IMR-90 (cell line): ENCODE measurements around the gene CDKAL1. TPM values are rescaled to one million over a fixed set of nuclear protein-coding genes. Genes with fewer than 3 reads are reported as not detected.

Experiments used
- ATAC-seq: fragments of 200-7000 bp; cut with Tn5 transposase; 2 replicates; pipeline ENCODE4 v1.9.1; 2020; ENCODE audit warnings: low read depth, mild to moderate bottlenecking, moderate library complexity
- BruUV-seq: library from RNA; stranded (reverse); fragments of 400-500 nt; replicated peaks from 2 replicates; lab custom pipeline; 2021; lab: Mats Ljungman, UMichigan
- CTCF ChIA-PET: fragments of 300-600 bp; formaldehyde crosslinking; extraction: SDS; loops from one replicate; lab custom pipeline; 2021; ENCODE audit warnings: antibody characterized with exemption; lab: Yijun Ruan, JAX
- POLR2A ChIA-PET: fragments of 300-600 bp; sonication (Branson Sonifier 250); formaldehyde crosslinking; loops from one replicate; lab custom pipeline; 2022; ENCODE audit warnings: antibody characterized with exemption; ENCODE audit not compliant: unreplicated experiment; lab: Charles Lee
- DNase-seq: peaks from one replicate; pipeline ENCODE4 v3.0.0; 2013
- H2AFZ ChIP-seq: replicated peaks from 2 replicates; pipeline ENCODE3; 2013; ENCODE audit warnings: low read length, mild to moderate bottlenecking; ENCODE audit not compliant: poor library complexity
- H2AK5ac ChIP-seq: 2 replicates; pipeline ENCODE4 v1.6.1; 2013; ENCODE audit warnings: low read depth, low read length, inconsistent platforms
- H2AK9ac ChIP-seq: replicated peaks from 2 replicates; pipeline ENCODE3; 2013; ENCODE audit warnings: mild to moderate bottlenecking, low read depth, low read length, moderate library complexity; ENCODE audit not compliant: poor library complexity
- H2BK120ac ChIP-seq: 2 replicates; pipeline ENCODE4 v1.6.1; 2013; ENCODE audit warnings: low read depth, low read length, inconsistent platforms
- H2BK15ac ChIP-seq: 3 replicates; pipeline ENCODE4 v1.6.1; 2013; ENCODE audit warnings: low read depth, low read length, inconsistent platforms
- H2BK20ac ChIP-seq: 2 replicates; pipeline ENCODE4 v1.6.1; 2013; ENCODE audit warnings: low read depth, mild to moderate bottlenecking, inconsistent platforms, low read length, moderate library complexity
- H2BK5ac ChIP-seq: 2 replicates; pipeline ENCODE4 v1.6.1; 2013; ENCODE audit warnings: mild to moderate bottlenecking, low read depth, low read length, inconsistent platforms; ENCODE audit not compliant: poor library complexity, severe bottlenecking
- H3K14ac ChIP-seq: replicated peaks from 2 replicates; pipeline ENCODE4 v1.6.1; 2013; ENCODE audit warnings: low read depth, low read length, inconsistent platforms
- H3K18ac ChIP-seq: 2 replicates; pipeline ENCODE4 v1.6.1; 2013; ENCODE audit warnings: low read depth, low read length, control low read depth
- H3K23ac ChIP-seq: 2 replicates; pipeline ENCODE4 v1.6.1; 2013; ENCODE audit warnings: low read depth, low read length, inconsistent platforms
- H3K27ac ChIP-seq: 2 replicates; pipeline ENCODE4 v1.5.1; 2013; ENCODE audit warnings: mild to moderate bottlenecking, control low read depth, low read length; ENCODE audit not compliant: insufficient read depth
- H3K27me3 ChIP-seq: 2 replicates; pipeline ENCODE4 v1.6.1; 2013; ENCODE audit warnings: low read length; ENCODE audit not compliant: control insufficient read depth, insufficient read depth
- H3K36me3 ChIP-seq: 2 replicates; pipeline ENCODE4 v1.6.1; 2013; ENCODE audit warnings: low read length, mixed read lengths; ENCODE audit not compliant: control insufficient read depth, insufficient read depth
- H3K4ac ChIP-seq: 2 replicates; pipeline ENCODE4 v1.6.1; 2013; ENCODE audit warnings: low read depth, low read length, inconsistent platforms
- H3K4me1 ChIP-seq: 2 replicates; pipeline ENCODE4 v1.6.1; 2013; ENCODE audit warnings: low read length, mixed read lengths; ENCODE audit not compliant: control insufficient read depth, insufficient read depth
- H3K4me2 ChIP-seq: 2 replicates; pipeline ENCODE4 v1.6.1; 2013; ENCODE audit warnings: low read depth, mild to moderate bottlenecking, control low read depth, low read length, moderate library complexity
- H3K4me3 ChIP-seq: 2 replicates; pipeline ENCODE4 v1.5.1; 2013; ENCODE audit warnings: low read depth, mild to moderate bottlenecking, control low read depth, low read length, moderate library complexity; ENCODE audit not compliant: insufficient read depth
- H3K56ac ChIP-seq: 2 replicates; pipeline ENCODE4 v1.6.1; 2013; ENCODE audit warnings: low read length, inconsistent platforms; ENCODE audit not compliant: insufficient read depth; ENCODE audit errors: extremely low read depth
- H3K79me1 ChIP-seq, 2 experiments: 2 replicates each; pipeline ENCODE4 v1.6.1; 2013; ENCODE audit warnings: low read length in 2 of 2, inconsistent platforms in 1 of 2, low read depth in 1 of 2
- H3K9ac ChIP-seq: 2 replicates; pipeline ENCODE4 v1.6.1; 2013; ENCODE audit warnings: low read depth, low read length, control low read depth
- H3K9me1 ChIP-seq: 2 replicates; pipeline ENCODE4 v1.6.1; 2013; ENCODE audit warnings: low read length, inconsistent platforms; ENCODE audit not compliant: insufficient read depth
- H3K9me3 ChIP-seq: 2 replicates; pipeline ENCODE4 v1.6.1; 2013; ENCODE audit warnings: low read length; ENCODE audit not compliant: control insufficient read depth, insufficient read depth
- H4K20me1 ChIP-seq: 2 replicates; pipeline ENCODE4 v1.6.1; 2013; ENCODE audit warnings: low read length, inconsistent platforms; ENCODE audit not compliant: insufficient read depth
- H4K5ac ChIP-seq: 2 replicates; pipeline ENCODE4 v1.6.1; 2013; ENCODE audit warnings: mild to moderate bottlenecking, low read depth, low read length, control low read depth
- H4K8ac ChIP-seq, 2 experiments: 2 replicates each; pipeline ENCODE4 v1.6.1; 2013; ENCODE audit warnings: low read depth in 2 of 2, low read length in 2 of 2, control low read depth in 1 of 2, inconsistent platforms in 1 of 2
- H4K91ac ChIP-seq: 2 replicates; pipeline ENCODE4 v1.6.1; 2013; ENCODE audit warnings: low read depth, low read length, inconsistent platforms; ENCODE audit not compliant: insufficient read depth
- BHLHE40 ChIP-seq: fragments of 150-350 bp; IDR thresholded peaks from 2 replicates; pipeline ENCODE4 v1.6.1; 2016; ENCODE audit warnings: mild to moderate bottlenecking, low read depth, low read length
- CEBPB ChIP-seq: IDR thresholded peaks from 2 replicates; pipeline ENCODE4 v1.6.1; 2012; ENCODE audit warnings: low read depth, low read length, improper control_type of control experiment
- CHD1 ChIP-seq: IDR thresholded peaks from 2 replicates; pipeline ENCODE4 v1.6.1; 2012; ENCODE audit warnings: low read depth, low read length, improper control_type of control experiment
- FOS ChIP-seq: fragments of 150-350 bp; IDR thresholded peaks from 2 replicates; pipeline ENCODE4 v1.6.1; 2016; ENCODE audit warnings: low read depth, low read length
- MAFK ChIP-seq: IDR thresholded peaks from 2 replicates; pipeline ENCODE4 v1.6.1; 2012; ENCODE audit warnings: low read depth, low read length, improper control_type of control experiment
- MAZ ChIP-seq: IDR thresholded peaks from 2 replicates; pipeline ENCODE4 v1.6.1; 2012; ENCODE audit warnings: low read depth, mild to moderate bottlenecking, low read length, improper control_type of control experiment, moderate library complexity, borderline replicate concordance
- MXI1 ChIP-seq: IDR thresholded peaks from 2 replicates; pipeline ENCODE4 v1.6.1; 2012; ENCODE audit warnings: low read depth, mild to moderate bottlenecking, low read length, moderate library complexity, borderline replicate concordance
- NFE2L2 ChIP-seq: fragments of 150-350 bp; IDR thresholded peaks from 2 replicates; pipeline ENCODE4 v1.6.1; 2016; ENCODE audit warnings: low read depth, mild to moderate bottlenecking, low read length
- POLR2A ChIP-seq: IDR thresholded peaks from 2 replicates; pipeline ENCODE4 v1.6.1; 2012; ENCODE audit warnings: mild to moderate bottlenecking, low read depth, low read length
- RAD21 ChIP-seq: IDR thresholded peaks from 2 replicates; pipeline ENCODE4 v1.6.1; 2012; ENCODE audit warnings: low read length, improper control_type of control experiment
- RCOR1 ChIP-seq: IDR thresholded peaks from 2 replicates; pipeline ENCODE4 v1.6.1; 2012; ENCODE audit warnings: mild to moderate bottlenecking, low read length, improper control_type of control experiment; ENCODE audit not compliant: insufficient replicate concordance
- RFX5 ChIP-seq: IDR thresholded peaks from 2 replicates; pipeline ENCODE4 v1.8.0; 2012; ENCODE audit warnings: low read depth, mild to moderate bottlenecking, low read length, moderate library complexity
- SMC3 ChIP-seq: fragments of 150-350 bp; IDR thresholded peaks from 2 replicates; pipeline ENCODE4 v1.6.1; 2016; ENCODE audit warnings: low read depth, mild to moderate bottlenecking, antibody characterized with exemption, low read length, moderate library complexity
- WGBS, 2 experiments: methylation state at CpG; one replicate each; pipeline versions ENCODE4 v1.1.5 to v1.1.7; 2013; ENCODE audit warnings: missing lambda C conversion rate in 2 of 2; ENCODE audit not compliant: insufficient read length in 1 of 2; ENCODE audit errors: extremely low coverage in 2 of 2; 5-methylcytosine and 5-hydroxymethylcytosine counted together
- dilution Hi-C: fragments of 300-500 bp; cut with HindIII; formaldehyde crosslinking; loops from one replicate; pipeline ENCODE4 v1.14.3; 2018; ENCODE audit warnings: low sequenced_read_pairs; ENCODE audit not compliant: unreplicated experiment
- in situ Hi-C: fragments of 300-500 bp; cut with MboI; formaldehyde crosslinking; loops from 3 replicates; pipeline ENCODE4 v1.14.3; 2019; ENCODE audit warnings: low sequenced_read_pairs, inconsistent platforms, mixed read lengths
- intact Hi-C: fragments of 100-400 bp; cut with micrococcal nuclease; formaldehyde crosslinking; loops from 2 replicates; pipeline ENCODE4 v1.10.0; 2022
- polyA plus RNA-seq, 3 experiments: library from polyadenylated mRNA; depleted of rRNA; stranded (reverse); fragments of >200 nt; gene quantifications; 2 replicates each; pipeline ENCODE4 v1.2.3, GENCODE V29; 2012; ENCODE audit warnings: low replicate concordance in 1 of 3
- total RNA-seq: library from RNA; depleted of rRNA; stranded (reverse); fragments of >200 nt; gene quantifications from 2 replicates; pipeline ENCODE4 v1.2.3, GENCODE V29; 2012
- TF ChIP-seq, protein P1 (sequence below): fragments of 150-350 bp; IDR thresholded peaks from 2 replicates; pipeline ENCODE4 v1.6.1; 2017; ENCODE audit warnings: mild to moderate bottlenecking, antibody characterized with exemption, low read length, low read depth
- TF ChIP-seq, protein P2 (sequence below): conservative IDR thresholded peaks from 2 replicates; pipeline ENCODE4 v1.5.1; 2012; ENCODE audit warnings: mild to moderate bottlenecking, low read depth, low read length, improper control_type of control experiment
- TF ChIP-seq, protein P3 (sequence below): fragments of 150-350 bp; IDR thresholded peaks from 2 replicates; pipeline ENCODE4 v1.6.1; 2016; ENCODE audit warnings: low read depth, mild to moderate bottlenecking, low read length, moderate library complexity, borderline replicate concordance

Gene CDKAL1
- total and polyA plus RNA-seq, 2 of the 4 experiments (the other 2 are of a cell fraction), result 3.7 to 13.1 TPM

DNA sequence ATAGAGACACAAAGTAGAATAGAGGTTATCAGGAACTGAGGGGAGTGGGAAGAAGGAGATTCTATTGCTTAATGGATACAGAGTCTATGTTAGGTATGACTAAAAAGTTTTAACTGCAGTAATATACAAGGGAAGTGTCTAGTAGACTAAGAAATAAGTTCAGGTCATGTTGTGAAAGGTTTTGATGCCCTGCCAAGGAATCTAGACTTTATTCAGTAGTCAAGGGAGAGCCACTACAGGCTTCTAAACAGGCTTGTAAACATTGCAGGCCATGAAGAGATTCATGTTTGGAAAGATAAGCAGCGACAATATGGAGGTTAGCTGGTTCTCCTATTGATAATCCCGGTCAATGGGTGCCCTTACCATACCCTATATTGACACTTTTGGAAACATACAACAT lies 706.5 kb downstream of the CDKAL1 start:
- no peak overlapping the region for H2AK5ac ChIP-seq
- H3K9me3 ChIP-seq, result no peaks in the 10 kb centered on the region
- H2BK15ac ChIP-seq, result no peak overlapping the region
- ChIA-PET CTCF (no interaction called here), POLR2A (no interaction called here)
- dilution Hi-C loops (no loop called here), in situ Hi-C loops (no loop called here), intact Hi-C loops (no loop called here)
- H3K4me3 ChIP-seq, result no peak overlapping the region
- no peak overlapping the region for H2BK20ac ChIP-seq
- no peak overlapping the region for H2AK9ac ChIP-seq
- H2BK120ac ChIP-seq, result no peak overlapping the region
- H3K9me1 ChIP-seq, result no peaks in the 10 kb centered on the region
- H4K91ac ChIP-seq, result no peak overlapping the region
- no peak overlapping the region for H3K18ac ChIP-seq
- no peaks in the 10 kb centered on the region for H3K27me3 ChIP-seq
- H3K4me1 ChIP-seq, result no peaks in the 10 kb centered on the region
- no peaks in the 10 kb centered on the region for H3K79me1 ChIP-seq
- no TSS peak for BruUV-seq
- WGBS, 2 experiments, result no CpG with 5 or more reads among the region's 2 CpGs
- H4K20me1 ChIP-seq, result no peaks in the 10 kb centered on the region
- H2AFZ ChIP-seq, result no peak overlapping the region
- no peak overlapping the region for H4K5ac ChIP-seq
- H3K4me2 ChIP-seq, result no peak overlapping the region
- no peak overlapping the region for H3K56ac ChIP-seq
- no peak overlapping the region for H3K4ac ChIP-seq
- H3K36me3 ChIP-seq, result no peaks in the 10 kb centered on the region
- ATAC-seq (no peak), DNase-seq (peak; percentile 15)
- no peak overlapping the region for H3K9ac ChIP-seq
- no peak overlapping the region for H2BK5ac ChIP-seq
- H3K23ac ChIP-seq, result no peak overlapping the region
- no peak overlapping the region for H3K27ac ChIP-seq
- no peak overlapping the region for H4K8ac ChIP-seq
- H3K14ac ChIP-seq, result no peak overlapping the region
- TF ChIP-seq MAZ, result no peak
- TF ChIP-seq BHLHE40, result no peak
- no peak for TF ChIP-seq POLR2A
- TF ChIP-seq NFE2L2, result no peak
- TF ChIP-seq RAD21, result no peak
- no peak for TF ChIP-seq FOS
- no peak for TF ChIP-seq CEBPB
- TF ChIP-seq RFX5, result no peak
- TF ChIP-seq, protein P1, sequence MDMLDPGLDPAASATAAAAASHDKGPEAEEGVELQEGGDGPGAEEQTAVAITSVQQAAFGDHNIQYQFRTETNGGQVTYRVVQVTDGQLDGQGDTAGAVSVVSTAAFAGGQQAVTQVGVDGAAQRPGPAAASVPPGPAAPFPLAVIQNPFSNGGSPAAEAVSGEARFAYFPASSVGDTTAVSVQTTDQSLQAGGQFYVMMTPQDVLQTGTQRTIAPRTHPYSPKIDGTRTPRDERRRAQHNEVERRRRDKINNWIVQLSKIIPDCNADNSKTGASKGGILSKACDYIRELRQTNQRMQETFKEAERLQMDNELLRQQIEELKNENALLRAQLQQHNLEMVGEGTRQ, result no peak
- TF ChIP-seq SMC3, result no peak
- no peak for TF ChIP-seq RCOR1
- no peak for TF ChIP-seq CHD1
- TF ChIP-seq MAFK, result no peak
- no peak for TF ChIP-seq MXI1
- TF ChIP-seq, protein P2, sequence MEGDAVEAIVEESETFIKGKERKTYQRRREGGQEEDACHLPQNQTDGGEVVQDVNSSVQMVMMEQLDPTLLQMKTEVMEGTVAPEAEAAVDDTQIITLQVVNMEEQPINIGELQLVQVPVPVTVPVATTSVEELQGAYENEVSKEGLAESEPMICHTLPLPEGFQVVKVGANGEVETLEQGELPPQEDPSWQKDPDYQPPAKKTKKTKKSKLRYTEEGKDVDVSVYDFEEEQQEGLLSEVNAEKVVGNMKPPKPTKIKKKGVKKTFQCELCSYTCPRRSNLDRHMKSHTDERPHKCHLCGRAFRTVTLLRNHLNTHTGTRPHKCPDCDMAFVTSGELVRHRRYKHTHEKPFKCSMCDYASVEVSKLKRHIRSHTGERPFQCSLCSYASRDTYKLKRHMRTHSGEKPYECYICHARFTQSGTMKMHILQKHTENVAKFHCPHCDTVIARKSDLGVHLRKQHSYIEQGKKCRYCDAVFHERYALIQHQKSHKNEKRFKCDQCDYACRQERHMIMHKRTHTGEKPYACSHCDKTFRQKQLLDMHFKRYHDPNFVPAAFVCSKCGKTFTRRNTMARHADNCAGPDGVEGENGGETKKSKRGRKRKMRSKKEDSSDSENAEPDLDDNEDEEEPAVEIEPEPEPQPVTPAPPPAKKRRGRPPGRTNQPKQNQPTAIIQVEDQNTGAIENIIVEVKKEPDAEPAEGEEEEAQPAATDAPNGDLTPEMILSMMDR, result no peak
- TF ChIP-seq, protein P3, sequence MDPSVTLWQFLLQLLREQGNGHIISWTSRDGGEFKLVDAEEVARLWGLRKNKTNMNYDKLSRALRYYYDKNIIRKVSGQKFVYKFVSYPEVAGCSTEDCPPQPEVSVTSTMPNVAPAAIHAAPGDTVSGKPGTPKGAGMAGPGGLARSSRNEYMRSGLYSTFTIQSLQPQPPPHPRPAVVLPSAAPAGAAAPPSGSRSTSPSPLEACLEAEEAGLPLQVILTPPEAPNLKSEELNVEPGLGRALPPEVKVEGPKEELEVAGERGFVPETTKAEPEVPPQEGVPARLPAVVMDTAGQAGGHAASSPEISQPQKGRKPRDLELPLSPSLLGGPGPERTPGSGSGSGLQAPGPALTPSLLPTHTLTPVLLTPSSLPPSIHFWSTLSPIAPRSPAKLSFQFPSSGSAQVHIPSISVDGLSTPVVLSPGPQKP, result no peak
